ENCODE data around the gene CEP68.
A peak's percentile ranks its signal among the peaks of the same experiment; 100 is the strongest.
"Not testable (repeated sequence)": the region's sequence is repeated elsewhere in the genome, so short reads cannot be mapped to it uniquely, and the experiment has no call there.

CEP68 gene

GRCh38 chr2:65031341-65032018, 24.7 kb upstream of the CEP68 start:
- no peak for FAIRE-seq

- no peak for FAIRE-seq
Measured at GRCh38 chr2:65032019-65032975, 23.9 kb upstream of the CEP68 start.

- FAIRE-seq: no peak
Measured at GRCh38 chr2:65033178-65033577, 23.0 kb upstream of the CEP68 start.

GRCh38 chr2:65033667-65034066, 22.5 kb upstream of the CEP68 start:
- FAIRE-seq: not testable (repeated sequence)

- no peak for FAIRE-seq
Measured at GRCh38 chr2:65035351-65035943, 20.8 kb upstream of the CEP68 start.

GRCh38 chr2:65037178-65037577, 19.0 kb upstream of the CEP68 start:
- FAIRE-seq: no peak

- FAIRE-seq: no peak
Measured at GRCh38 chr2:65039640-65040039, 16.6 kb upstream of the CEP68 start.

GRCh38 chr2:65040400-65041261, 15.6 kb upstream of the CEP68 start:
- peak; percentile 71 for FAIRE-seq

- FAIRE-seq: no peak
Measured at GRCh38 chr2:65043001-65043400, 13.2 kb upstream of the CEP68 start.

GRCh38 chr2:65044097-65044735, 12.0 kb upstream of the CEP68 start:
- FAIRE-seq: no peak

GRCh38 chr2:65045651-65046050, 10.6 kb upstream of the CEP68 start:
- FAIRE-seq: no peak

- no peak for FAIRE-seq
Measured at GRCh38 chr2:65046633-65047407, 9.4 kb upstream of the CEP68 start.

- no peak for FAIRE-seq
Measured at GRCh38 chr2:65049010-65049639, 7.1 kb upstream of the CEP68 start.

GRCh38 chr2:65050931-65051330, 5.3 kb upstream of the CEP68 start:
- FAIRE-seq: no peak

GRCh38 chr2:65053199-65053598, 3.0 kb upstream of the CEP68 start:
- no peak for FAIRE-seq

GRCh38 chr2:65054749-65055421, 1.3 kb upstream of the CEP68 start:
- no peak for FAIRE-seq

- FAIRE-seq: no peak
Measured at GRCh38 chr2:65055422-65056214, 598 bp upstream of the CEP68 start.

GRCh38 chr2:65057054-65057375, 799 bp downstream of the CEP68 start:
- no peak for FAIRE-seq

- FAIRE-seq: no peak
Measured at GRCh38 chr2:65057391-65058052, 1.3 kb downstream of the CEP68 start.

Data from TTC549 (cell line).